NCI-H2029 (cell line): Measurements from ENCODE around the gene IRX4.

Source experiments
- DNase-seq: peaks from one replicate; lab custom pipeline; 2025; lab: John Stamatoyannopoulos, UW

IRX4 gene

GRCh38 chr5:1913578-1913977, 30.9 kb upstream of the IRX4 start:
- no peak for DNase-seq

DNA sequence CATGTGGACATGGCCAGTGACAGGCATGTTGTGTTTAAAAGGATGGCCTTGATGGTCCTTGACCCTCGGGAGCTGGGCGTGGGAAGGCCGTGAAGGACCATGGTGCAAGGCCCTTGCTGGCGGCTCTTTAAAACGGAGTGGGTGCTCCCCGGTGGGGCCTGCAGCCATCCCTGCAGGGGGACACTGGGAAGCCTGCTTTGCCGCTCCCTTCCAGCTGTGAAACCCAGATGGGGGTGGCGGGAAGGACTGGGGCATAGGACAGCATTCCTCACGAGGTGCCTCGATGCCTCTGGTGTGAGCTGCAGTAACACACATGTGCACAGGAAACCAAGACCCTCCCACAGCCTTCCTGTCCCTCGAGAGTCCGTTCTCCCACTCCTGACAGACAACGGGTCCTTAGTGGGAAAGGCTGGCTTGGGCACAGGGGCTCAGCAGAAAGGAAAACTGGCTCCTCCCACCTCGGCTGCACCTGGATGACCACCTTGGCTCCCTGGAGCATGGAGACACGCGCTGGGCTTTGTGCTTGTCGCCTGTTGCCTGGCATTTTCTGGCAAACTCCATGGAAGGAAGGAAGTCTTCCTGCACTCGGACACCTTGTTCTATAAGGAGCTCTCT, 30.3 kb upstream of the IRX4 start:
- DNase-seq = no peak

- DNase-seq = no peak
These were observed 29.1 kb upstream of the IRX4 start for GRCh38 chr5:1911773-1912235.

GRCh38 chr5:1910861-1911772, 28.4 kb upstream of the IRX4 start:
- DNase-seq = no peak

- DNase-seq = no peak
These were observed 27.5 kb upstream of the IRX4 start for GRCh38 chr5:1910081-1910760.

- DNase-seq = no peak
These were observed 26.7 kb upstream of the IRX4 start for GRCh38 chr5:1909346-1909985.

DNA sequence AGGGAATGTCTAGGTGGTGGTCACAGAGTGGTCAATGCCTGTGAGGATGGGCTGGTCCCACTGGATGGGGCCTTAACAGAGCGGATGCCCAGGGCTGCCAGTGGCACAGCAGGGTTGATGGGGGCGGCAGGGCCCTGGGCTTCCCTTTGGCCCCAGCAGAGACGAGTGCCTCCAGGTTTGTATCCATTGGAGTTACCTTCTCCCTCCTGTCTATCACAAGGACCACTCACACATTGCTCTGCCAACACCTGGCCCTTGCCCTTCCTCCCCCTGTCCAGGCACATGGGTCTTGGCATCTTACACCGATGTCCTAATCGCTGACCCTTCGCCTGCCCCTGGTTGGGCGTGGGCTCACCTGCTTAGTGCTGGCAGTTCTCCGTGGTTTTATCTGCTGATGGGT, 26.2 kb upstream of the IRX4 start:
- no peak for DNase-seq

- DNase-seq = no peak
These were observed 24.9 kb upstream of the IRX4 start for GRCh38 chr5:1907616-1908015.

DNA sequence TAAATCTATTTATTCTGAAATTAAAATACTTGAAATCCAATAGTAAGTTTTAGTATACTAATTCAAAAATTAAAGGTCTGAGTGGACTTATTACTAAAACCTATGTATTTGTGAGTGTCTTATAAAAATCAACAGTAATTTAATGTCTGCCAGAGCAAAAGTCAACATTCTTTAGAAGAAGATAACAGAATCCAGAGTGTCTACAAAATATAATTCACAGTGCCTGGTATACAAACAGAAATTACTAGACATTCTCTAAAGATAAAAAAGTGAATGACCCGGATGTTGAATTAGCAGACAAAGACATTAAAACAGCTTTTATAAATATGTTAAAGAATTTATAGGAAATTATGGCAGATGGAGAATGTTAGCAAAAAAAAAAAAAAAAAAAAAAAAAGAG, 22.4 kb upstream of the IRX4 start:
- DNase-seq = no peak

- no peak for DNase-seq
These were observed 19.3 kb upstream of the IRX4 start for GRCh38 chr5:1901983-1902382.

DNA sequence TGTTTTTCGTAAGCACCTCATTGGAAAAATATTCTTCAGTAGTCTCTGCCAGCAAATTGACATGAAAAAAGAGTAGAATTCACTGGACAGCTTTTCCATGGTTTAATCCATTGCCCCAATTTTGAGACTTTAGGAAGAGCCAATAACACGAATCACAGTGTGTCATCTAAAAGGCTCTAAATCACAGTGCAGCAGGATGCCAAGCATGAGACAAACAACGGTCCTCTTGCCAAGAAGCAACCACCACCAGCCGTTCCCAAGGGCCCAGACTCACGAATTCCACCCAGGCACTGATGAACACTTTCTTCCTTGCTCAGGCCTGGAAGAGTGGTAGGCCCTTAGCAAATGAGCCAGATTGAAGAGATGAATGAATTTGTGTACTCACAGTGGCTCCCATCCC, 18.3 kb upstream of the IRX4 start:
- no peak for DNase-seq

GRCh38 chr5:1899201-1899600, 16.5 kb upstream of the IRX4 start:
- no peak for DNase-seq

DNA sequence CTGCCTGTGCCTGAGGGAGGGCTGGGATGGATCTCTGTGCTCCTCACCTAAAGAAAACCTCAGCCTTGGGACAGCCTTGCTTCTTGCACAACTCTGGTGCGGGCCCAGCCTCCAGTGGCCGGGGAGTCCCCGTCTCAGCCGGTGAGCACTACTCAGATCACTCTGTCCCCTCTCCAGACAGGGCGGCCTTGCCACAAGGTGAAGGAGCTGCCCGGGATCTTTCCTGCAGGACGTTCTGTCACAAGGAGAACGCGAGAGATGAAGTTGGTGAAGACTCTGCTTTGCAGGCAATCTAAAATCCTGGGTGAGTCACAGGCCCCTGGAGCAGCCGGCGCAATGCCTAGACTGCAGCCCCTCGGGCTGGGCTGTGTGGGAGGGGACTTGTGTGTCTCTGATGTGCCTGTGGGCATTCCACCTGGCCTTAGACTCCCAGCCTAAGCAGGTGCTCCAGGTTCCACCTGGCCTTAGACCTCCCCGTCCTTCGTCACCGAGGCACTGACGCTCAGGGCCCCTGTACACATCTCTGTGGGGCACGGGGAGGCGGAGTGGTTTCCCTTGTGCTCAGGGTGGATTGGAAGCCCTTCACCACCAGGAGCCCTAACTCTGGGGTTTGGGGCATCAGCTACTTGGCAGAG, 15.2 kb upstream of the IRX4 start:
- DNase-seq = no peak

GRCh38 chr5:1897386-1897785, 14.7 kb upstream of the IRX4 start:
- no peak for DNase-seq

GRCh38 chr5:1896602-1897376, 14.1 kb upstream of the IRX4 start:
- no peak for DNase-seq

- DNase-seq = no peak
These were observed 13.2 kb upstream of the IRX4 start for GRCh38 chr5:1895739-1896420.

- no peak for DNase-seq
These were observed 11.5 kb upstream of the IRX4 start for GRCh38 chr5:1894243-1894642.

GRCh38 chr5:1893754-1894153, 11.0 kb upstream of the IRX4 start:
- DNase-seq = no peak

- DNase-seq = no peak
These were observed 10.1 kb upstream of the IRX4 start for GRCh38 chr5:1892685-1893445.

- no peak for DNase-seq
These were observed 9.5 kb upstream of the IRX4 start for GRCh38 chr5:1892211-1892610.
